GM12878 (cell line): ENCODE measurements around the gene AHNAK2. TPM values are rescaled to one million over a fixed set of nuclear protein-coding genes. Genes with fewer than 3 reads are reported as not detected.
A peak's percentile ranks its signal among the peaks of the same experiment; 100 is the strongest.

Source experiments
- ASH2L ChIP-seq: fragments of 300-600, 200-600 bp; sonication (generic); IDR thresholded peaks from 2 replicates; pipeline ENCODE4 v1.6.1; 2017; ENCODE audit warnings: low read depth, mild to moderate bottlenecking, borderline replicate concordance
- CBX3 ChIP-seq: fragments of 200-600 bp; sonication (generic); IDR thresholded peaks from 2 replicates; pipeline ENCODE4 v1.6.1; 2016; ENCODE audit warnings: low read depth, borderline replicate concordance
- CHD4 ChIP-seq: fragments of 200-600 bp; sonication (generic); IDR thresholded peaks from 2 replicates; pipeline ENCODE4 v1.6.1; 2016; ENCODE audit warnings: mild to moderate bottlenecking
- CREB1 ChIP-seq: IDR thresholded peaks from 2 replicates; pipeline ENCODE4 v1.6.1; 2012; ENCODE audit warnings: low read depth, mild to moderate bottlenecking, inconsistent platforms
- FOXK2 ChIP-seq: fragments of 450-650 bp; IDR thresholded peaks from 2 replicates; pipeline ENCODE4 v1.6.1; 2017; ENCODE audit warnings: mild to moderate bottlenecking, moderate library complexity
- GABPA ChIP-seq: IDR thresholded peaks from 2 replicates; pipeline ENCODE4 v1.6.1; 2014; ENCODE audit warnings: antibody characterized with exemption, low read depth, mild to moderate bottlenecking, inconsistent platforms
- HDAC6 ChIP-seq: fragments of 200-600 bp; sonication (generic); IDR thresholded peaks from one replicate; pipeline ENCODE4 v1.8.0; 2017; ENCODE audit warnings: antibody characterized with exemption; ENCODE audit not compliant: unreplicated experiment
- KAT2A ChIP-seq: conservative IDR thresholded peaks from 2 replicates; pipeline ENCODE4 v1.6.1; 2011; ENCODE audit warnings: low read depth, low read length; ENCODE audit not compliant: control insufficient read depth
- MTA3 ChIP-seq: IDR thresholded peaks from 2 replicates; pipeline ENCODE4 v1.6.1; 2012; ENCODE audit warnings: low read length, inconsistent platforms, borderline replicate concordance
- NFYB ChIP-seq: IDR thresholded peaks from 2 replicates; pipeline ENCODE4 v1.6.1; 2011; ENCODE audit warnings: low read depth, mild to moderate bottlenecking, low read length, improper control_type of control experiment, moderate library complexity; ENCODE audit not compliant: insufficient read depth
- POU2F2 ChIP-seq: IDR thresholded peaks from 3 replicates; pipeline ENCODE4 v1.6.1; 2011; ENCODE audit warnings: low read depth, mild to moderate bottlenecking, low read length, borderline replicate concordance
- RELA ChIP-seq: fragments of 450-650 bp; IDR thresholded peaks from 2 replicates; pipeline ENCODE4 v1.8.0; 2014; ENCODE audit warnings: borderline replicate concordance; ENCODE audit not compliant: partially characterized antibody
- SMAD1 ChIP-seq: fragments of 450-650 bp; IDR thresholded peaks from 2 replicates; pipeline ENCODE4 v1.6.1; 2018; ENCODE audit warnings: mild to moderate bottlenecking, low read depth; ENCODE audit not compliant: partially characterized antibody
- SPI1 ChIP-seq: IDR thresholded peaks from 2 replicates; pipeline ENCODE4 v1.6.1; 2011; ENCODE audit warnings: low read depth, mild to moderate bottlenecking, low read length, moderate library complexity, borderline replicate concordance; ENCODE audit not compliant: insufficient read depth
- TCF3 ChIP-seq: IDR thresholded peaks from 2 replicates; pipeline ENCODE4 v1.6.1; 2012; ENCODE audit warnings: low read depth, mild to moderate bottlenecking, low read length, borderline replicate concordance; ENCODE audit not compliant: insufficient read depth
- TCF7 ChIP-seq: IDR thresholded peaks from 2 replicates; pipeline ENCODE4 v1.6.1; 2014; ENCODE audit warnings: antibody characterized with exemption, borderline replicate concordance
- ZNF217 ChIP-seq: fragments of 450-650 bp; IDR thresholded peaks from 2 replicates; pipeline ENCODE4 v1.6.1; 2017; ENCODE audit warnings: antibody characterized with exemption, mild to moderate bottlenecking
- ZZZ3 ChIP-seq: IDR thresholded peaks from 2 replicates; pipeline ENCODE4 v1.6.1; 2011; ENCODE audit warnings: low read depth; ENCODE audit not compliant: control insufficient read depth, insufficient read length
- polyA plus RNA-seq, 11 experiments: library from polyadenylated mRNA; depleted of rRNA in 4 of 11; unstranded in 6 of 11; stranded (reverse) in 5 of 11; fragments of >200 nt; fragmentation: Nextera tagmentation in 4 of 11; fragmentation: Illumina TruSeq in 1 of 11; extraction: Ambion mirVana in 4 of 11; extraction: Trizol in 1 of 11; gene quantifications; 1 replicate in 1 of 11; 2 replicates in 10 of 11; pipeline versions ENCODE4 v1.2.1 to v1.2.3, GENCODE V29; 2011 to 2016; ENCODE audit warnings: inconsistent platforms in 2 of 11, missing spikeins in 2 of 11, low read depth in 1 of 11
- total RNA-seq, 4 experiments: library from RNA; depleted of rRNA in 3 of 4; stranded (reverse); fragments of >200 nt in 3 of 4; fragmentation: Illumina TruSeq in 1 of 4; extraction: Trizol in 1 of 4; gene quantifications; 2 replicates each; pipeline versions ENCODE4 v1.2.1 to v1.2.3, GENCODE V29; 2013 to 2021
- TF ChIP-seq, protein P1 (sequence below): IDR thresholded peaks from 2 replicates; pipeline ENCODE4 v1.6.1; 2012; ENCODE audit warnings: low read depth, low read length, improper control_type of control experiment
- TF ChIP-seq, protein P2 (sequence below): IDR thresholded peaks from 2 replicates; pipeline ENCODE4 v1.6.1; 2012; ENCODE audit warnings: mild to moderate bottlenecking, low read depth, low read length
- TF ChIP-seq, protein P3 (sequence below): fragments of 450-650 bp; formaldehyde crosslinking; IDR thresholded peaks from 2 replicates; pipeline ENCODE4 v1.5.0; 2022; ENCODE audit warnings: mild to moderate bottlenecking, missing genetic modification characterization
- TF ChIP-seq, protein P4 (sequence below): IDR thresholded peaks from 2 replicates; pipeline ENCODE4 v1.6.1; 2012; ENCODE audit warnings: low read depth, low read length, improper control_type of control experiment

Gene AHNAK2
- total and polyA plus RNA-seq, 10 of the 15 experiments (the other 5 are each of a cell fraction or from before 2014, with no cell fraction given), result 0.03 to 0.10 TPM; not detected in 8

DNA sequence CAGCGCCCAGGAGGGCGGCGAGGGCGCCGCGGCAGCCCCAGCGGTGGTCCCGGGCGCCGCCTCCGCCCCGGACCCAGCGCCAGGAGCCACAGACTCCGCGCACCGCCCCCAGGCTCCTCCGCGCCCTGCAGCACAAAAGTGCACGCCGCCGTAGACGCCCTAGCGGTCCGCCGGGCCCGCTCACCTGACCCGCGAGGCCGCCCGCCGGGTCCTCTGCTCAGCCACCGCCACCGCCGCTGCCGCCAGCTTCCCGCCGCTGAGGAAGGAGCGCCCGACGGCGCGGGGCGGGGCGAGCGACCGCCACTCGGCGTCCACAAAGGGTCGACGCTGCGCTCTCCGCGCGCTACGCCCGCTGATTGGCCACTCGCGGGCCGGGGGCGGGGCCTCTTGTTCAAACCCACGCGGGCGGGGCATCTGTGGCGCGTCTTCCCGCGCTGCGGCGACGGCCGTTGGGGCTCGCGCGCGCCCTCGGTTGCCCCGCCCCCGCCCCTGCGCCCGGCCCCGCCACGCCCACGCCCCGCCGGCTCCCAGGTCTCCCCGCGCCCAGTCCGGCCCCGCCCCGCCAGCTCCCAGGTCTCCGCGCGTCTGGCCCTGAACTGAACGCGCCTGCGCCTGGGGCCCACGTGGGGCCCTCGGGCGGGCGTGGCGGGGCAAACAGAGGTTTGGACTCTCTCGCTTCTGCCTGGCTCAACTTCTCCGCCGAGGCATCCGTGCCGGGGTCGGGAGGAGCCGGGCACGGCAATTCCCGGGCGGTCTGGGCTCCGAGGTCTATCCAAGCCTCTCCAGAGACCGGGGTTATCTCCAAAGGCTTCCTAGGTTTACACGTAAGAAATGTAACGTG is 42.9 kb upstream of the AHNAK2 start, which contains the start of gene CDCA4 (continued):
- TF ChIP-seq, protein P1, sequence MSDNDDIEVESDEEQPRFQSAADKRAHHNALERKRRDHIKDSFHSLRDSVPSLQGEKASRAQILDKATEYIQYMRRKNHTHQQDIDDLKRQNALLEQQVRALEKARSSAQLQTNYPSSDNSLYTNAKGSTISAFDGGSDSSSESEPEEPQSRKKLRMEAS, result peak; percentile 93
- TF ChIP-seq SPI1, result no peak
- TF ChIP-seq, protein P2, sequence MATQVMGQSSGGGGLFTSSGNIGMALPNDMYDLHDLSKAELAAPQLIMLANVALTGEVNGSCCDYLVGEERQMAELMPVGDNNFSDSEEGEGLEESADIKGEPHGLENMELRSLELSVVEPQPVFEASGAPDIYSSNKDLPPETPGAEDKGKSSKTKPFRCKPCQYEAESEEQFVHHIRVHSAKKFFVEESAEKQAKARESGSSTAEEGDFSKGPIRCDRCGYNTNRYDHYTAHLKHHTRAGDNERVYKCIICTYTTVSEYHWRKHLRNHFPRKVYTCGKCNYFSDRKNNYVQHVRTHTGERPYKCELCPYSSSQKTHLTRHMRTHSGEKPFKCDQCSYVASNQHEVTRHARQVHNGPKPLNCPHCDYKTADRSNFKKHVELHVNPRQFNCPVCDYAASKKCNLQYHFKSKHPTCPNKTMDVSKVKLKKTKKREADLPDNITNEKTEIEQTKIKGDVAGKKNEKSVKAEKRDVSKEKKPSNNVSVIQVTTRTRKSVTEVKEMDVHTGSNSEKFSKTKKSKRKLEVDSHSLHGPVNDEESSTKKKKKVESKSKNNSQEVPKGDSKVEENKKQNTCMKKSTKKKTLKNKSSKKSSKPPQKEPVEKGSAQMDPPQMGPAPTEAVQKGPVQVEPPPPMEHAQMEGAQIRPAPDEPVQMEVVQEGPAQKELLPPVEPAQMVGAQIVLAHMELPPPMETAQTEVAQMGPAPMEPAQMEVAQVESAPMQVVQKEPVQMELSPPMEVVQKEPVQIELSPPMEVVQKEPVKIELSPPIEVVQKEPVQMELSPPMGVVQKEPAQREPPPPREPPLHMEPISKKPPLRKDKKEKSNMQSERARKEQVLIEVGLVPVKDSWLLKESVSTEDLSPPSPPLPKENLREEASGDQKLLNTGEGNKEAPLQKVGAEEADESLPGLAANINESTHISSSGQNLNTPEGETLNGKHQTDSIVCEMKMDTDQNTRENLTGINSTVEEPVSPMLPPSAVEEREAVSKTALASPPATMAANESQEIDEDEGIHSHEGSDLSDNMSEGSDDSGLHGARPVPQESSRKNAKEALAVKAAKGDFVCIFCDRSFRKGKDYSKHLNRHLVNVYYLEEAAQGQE, result no peak
- TF ChIP-seq SMAD1, result no peak
- peak; percentile 46; the same call in 2 of the 3 replicates for TF ChIP-seq POU2F2
- TF ChIP-seq CBX3, result no peak
- no peak for TF ChIP-seq CHD4
- TF ChIP-seq TCF3, result 0 out of 2 replicates have a peak, but pooled peaks have one; percentile 2
- TF ChIP-seq KAT2A, result no peak
- no peak for TF ChIP-seq MTA3
- no peak; the same call in 1 of the 2 replicates for TF ChIP-seq TCF7
- no peak for TF ChIP-seq ASH2L
- TF ChIP-seq NFYB, result peak; percentile 88
- no peak for TF ChIP-seq GABPA
- TF ChIP-seq CREB1, result peak; percentile 79
- TF ChIP-seq FOXK2, result no peak
- TF ChIP-seq HDAC6, result no peak
- TF ChIP-seq, protein P3, sequence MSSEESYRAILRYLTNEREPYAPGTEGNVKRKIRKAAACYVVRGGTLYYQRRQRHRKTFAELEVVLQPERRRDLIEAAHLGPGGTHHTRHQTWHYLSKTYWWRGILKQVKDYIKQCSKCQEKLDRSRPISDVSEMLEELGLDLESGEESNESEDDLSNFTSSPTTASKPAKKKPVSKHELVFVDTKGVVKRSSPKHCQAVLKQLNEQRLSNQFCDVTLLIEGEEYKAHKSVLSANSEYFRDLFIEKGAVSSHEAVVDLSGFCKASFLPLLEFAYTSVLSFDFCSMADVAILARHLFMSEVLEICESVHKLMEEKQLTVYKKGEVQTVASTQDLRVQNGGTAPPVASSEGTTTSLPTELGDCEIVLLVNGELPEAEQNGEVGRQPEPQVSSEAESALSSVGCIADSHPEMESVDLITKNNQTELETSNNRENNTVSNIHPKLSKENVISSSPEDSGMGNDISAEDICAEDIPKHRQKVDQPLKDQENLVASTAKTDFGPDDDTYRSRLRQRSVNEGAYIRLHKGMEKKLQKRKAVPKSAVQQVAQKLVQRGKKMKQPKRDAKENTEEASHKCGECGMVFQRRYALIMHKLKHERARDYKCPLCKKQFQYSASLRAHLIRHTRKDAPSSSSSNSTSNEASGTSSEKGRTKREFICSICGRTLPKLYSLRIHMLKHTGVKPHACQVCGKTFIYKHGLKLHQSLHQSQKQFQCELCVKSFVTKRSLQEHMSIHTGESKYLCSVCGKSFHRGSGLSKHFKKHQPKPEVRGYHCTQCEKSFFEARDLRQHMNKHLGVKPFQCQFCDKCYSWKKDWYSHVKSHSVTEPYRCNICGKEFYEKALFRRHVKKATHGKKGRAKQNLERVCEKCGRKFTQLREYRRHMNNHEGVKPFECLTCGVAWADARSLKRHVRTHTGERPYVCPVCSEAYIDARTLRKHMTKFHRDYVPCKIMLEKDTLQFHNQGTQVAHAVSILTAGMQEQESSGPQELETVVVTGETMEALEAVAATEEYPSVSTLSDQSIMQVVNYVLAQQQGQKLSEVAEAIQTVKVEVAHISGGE (CRISPR knock-in tag), result no peak
- no peak for TF ChIP-seq ZNF217
- no peak for TF ChIP-seq ZZZ3
- TF ChIP-seq RELA, result peak; percentile 33
- TF ChIP-seq, protein P4, sequence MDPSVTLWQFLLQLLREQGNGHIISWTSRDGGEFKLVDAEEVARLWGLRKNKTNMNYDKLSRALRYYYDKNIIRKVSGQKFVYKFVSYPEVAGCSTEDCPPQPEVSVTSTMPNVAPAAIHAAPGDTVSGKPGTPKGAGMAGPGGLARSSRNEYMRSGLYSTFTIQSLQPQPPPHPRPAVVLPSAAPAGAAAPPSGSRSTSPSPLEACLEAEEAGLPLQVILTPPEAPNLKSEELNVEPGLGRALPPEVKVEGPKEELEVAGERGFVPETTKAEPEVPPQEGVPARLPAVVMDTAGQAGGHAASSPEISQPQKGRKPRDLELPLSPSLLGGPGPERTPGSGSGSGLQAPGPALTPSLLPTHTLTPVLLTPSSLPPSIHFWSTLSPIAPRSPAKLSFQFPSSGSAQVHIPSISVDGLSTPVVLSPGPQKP, result no peak
